DMS153 treated with DMSO at 0.1 percent for 48 hours (cell line): ENCODE measurements around the gene GPR146.
"Not testable (repeated sequence)": the region's sequence is repeated elsewhere in the genome, so short reads cannot be mapped to it uniquely, and the experiment has no call there.

Experiments used
- DNase-seq: peaks from one replicate; lab custom pipeline; 2025; ENCODE audit not compliant: unreplicated experiment; lab: John Stamatoyannopoulos, UW

Gene GPR146

GRCh38 chr7:1074018-1074417, 29.7 kb downstream of the GPR146 start:
- DNase-seq = not testable (repeated sequence)

DNA sequence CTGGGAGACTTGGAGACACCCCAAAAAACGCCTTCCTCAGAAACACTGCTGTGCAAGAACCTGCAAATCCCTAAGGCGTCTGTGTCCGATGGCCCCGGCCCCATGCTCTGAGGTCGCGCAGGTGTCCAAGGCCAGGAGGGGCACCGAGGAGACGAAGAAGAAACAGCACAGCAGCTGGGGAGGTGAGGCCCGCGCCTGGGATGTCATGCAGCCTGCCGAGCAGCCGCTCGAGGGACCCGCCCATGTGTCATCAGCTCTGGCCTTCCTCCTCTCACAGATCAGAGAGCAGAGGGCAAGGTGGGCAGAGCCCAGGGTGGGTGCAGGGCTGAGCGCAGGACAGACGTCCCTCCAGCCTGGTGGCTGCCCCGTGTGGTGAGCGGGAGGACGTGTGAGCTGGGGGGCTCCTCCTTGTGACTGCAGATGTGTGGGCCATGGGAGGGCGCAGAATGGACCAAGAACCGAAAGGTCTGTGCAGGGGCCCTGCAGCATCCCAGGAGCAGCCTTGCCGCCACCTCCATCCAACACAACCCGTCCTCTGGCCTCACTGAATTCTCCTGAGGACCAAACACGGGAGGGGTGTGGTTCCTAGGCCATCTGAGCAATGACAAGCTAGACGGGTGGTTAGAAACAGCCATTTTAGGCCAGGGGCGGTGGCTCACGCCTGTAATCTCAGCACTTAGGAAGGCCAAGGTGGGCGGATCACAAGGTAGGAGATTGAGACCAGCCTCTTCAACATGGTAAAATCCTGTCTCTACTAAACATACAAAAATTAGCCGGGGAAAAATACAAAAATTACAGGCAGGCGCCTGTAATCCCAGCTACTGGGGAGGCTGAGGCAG, 30.5 kb downstream of the GPR146 start:
- no peak for DNase-seq

DNA sequence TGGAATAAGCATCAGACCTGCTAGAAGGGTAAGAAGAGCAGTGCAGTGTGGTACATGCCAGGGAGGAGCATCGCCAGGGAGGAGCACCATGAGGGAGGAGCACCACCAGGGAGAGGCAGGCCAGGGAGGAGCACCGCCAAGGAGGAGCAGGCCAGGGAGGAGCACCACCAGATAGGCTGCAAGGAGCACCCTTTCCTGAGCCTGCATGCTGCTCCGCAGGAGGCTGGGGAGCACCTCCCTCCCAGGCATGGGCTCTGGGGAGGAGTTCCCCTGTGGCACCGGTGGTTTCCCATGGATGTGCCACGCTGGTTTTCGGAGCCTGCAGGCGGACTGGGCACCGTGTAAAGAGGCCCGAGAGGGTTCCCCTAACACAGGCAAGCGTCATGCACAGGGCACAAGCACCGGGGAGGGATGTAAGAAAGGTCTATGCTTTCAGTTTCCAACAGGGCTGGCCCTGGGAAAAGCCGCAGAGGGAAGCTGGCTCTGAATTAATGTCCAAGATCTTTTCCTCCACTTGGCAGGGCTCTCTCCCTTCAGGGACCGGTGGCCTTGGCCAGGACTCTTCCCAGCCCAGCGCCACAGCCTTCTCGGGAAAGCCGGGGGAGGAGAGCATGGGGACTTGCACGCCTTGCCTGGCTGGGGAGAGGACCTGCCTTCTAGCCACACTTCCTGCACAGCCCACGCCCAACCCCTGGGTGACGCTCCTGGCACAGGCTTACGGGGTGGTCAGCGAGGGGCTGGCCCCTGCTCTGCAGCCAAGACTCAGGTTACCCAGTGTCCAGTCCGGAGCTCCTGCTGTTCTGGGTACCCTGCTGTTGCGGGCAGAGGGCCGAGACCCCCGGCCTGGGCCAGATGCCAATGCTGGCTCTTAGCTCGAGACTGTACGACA, 32.1 kb downstream of the GPR146 start:
- DNase-seq = no peak

DNA sequence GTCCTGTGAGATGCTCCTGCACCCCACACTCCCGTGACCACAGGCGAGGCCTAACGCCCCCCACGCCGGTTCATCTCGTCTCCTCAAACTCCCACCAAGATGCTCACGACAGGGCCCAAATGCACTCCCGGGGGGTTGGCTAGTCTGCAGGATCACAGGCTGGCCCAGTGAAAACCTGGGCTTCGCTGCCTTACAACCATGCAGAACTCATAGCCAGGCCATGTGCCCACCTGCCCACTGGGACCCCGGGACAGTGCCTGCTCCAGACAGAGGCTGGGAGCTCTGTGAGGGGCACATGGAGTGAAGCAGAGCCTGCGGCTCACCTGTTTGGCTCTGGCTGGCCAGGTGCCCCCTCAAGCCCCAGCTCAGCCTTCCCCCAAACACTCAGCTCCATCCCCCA, 34.2 kb downstream of the GPR146 start:
- DNase-seq = no peak

GRCh38 chr7:1078985-1079384, 34.6 kb downstream of the GPR146 start:
- DNase-seq = no peak

- no peak for DNase-seq
Observed at GRCh38 chr7:1079546-1079945, 35.2 kb downstream of the GPR146 start.

DNA sequence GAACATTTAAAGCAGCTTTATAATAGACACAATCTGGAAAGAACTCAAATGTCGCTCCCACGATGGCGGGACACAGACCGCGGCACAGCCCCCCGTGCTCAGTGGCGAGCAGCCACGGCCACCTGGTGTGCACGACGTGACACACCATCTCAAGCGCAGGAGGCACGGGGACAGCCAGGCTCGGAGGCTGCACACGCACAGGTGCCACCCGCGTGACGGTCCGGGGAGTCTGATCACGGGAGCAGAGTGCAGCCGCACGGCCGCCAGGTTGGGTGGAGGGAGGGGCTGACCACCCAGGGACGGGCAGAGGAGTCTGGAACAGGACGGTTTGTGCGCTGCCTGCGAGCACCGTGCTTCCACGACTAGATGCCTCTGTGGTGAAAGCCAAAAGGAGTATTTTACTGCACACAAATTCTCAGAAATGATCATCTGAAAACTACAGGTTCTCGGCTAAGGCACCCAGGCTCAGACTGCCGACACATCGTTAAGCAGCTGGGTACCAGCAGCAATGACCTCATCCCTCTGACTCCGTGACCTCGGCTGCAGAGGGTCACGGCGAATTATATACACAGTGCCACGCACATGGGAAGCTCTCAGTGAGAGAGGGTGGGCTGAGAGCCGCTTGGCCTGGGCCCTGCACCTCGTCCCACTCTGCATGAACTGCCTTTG, 36.0 kb downstream of the GPR146 start:
- DNase-seq = no peak

DNA sequence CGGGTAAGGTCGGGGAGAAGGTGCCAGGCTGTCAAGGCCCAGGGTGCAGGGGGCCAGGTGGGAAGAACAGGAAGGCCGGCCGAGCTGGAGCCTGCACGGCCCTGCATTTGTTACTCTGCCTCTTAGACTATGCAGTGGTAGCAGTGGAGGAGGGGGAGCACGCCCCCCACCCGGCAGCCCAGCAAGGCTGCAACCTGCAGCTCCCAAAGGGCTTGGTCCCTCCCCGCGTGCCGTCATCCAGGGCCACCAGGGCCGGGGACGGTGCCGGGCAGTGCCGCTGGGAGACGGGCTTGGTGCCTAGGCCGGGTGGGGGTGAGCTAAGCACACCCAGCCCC, 36.5 kb downstream of the GPR146 start:
- DNase-seq = no peak

DNA sequence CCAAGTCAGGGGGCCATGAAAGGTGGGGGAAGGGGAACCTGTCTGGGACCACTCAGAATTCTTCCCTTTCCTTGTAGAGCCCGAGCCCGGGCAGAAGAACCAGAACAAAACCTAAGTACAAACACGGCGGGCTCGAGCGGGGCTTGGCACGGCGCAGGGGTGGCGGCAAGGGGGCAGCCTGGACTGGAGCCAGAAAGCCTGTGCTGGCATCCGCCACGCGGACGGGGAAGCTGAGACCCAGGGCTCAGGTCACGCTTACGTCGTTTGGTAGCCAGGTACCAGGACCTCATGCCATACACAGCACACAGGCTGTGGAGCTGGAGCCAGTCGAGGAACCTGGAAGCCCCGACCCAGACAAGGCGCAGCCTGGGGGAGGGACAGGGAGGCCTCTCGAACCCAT, 37.0 kb downstream of the GPR146 start:
- DNase-seq = no peak

DNA sequence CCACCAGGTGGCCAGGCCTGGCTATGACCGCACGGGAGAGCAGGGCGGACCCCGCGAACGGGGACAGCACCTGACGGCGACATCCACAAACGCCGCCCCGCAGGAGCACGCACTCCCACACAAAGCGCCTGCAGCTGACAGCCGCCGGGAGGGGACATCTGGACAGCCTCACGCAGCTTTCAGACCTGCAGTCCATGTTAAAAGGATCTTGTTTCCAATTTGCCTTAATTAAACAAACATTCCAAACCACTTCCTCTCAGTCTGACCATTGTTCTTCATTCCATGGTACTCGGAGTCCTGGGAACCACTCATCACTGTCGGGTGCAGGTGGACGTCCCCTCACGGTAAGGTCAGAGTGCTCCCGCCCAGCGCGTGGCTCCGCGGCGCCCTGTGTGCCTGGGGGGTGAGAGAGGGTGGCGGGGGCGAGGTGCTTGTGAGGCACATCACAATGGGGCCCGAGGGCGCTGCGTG, 37.6 kb downstream of the GPR146 start:
- peak; percentile 69 for DNase-seq

- no peak for DNase-seq
Observed at GRCh38 chr7:1083729-1084657, 39.6 kb downstream of the GPR146 start.

DNA sequence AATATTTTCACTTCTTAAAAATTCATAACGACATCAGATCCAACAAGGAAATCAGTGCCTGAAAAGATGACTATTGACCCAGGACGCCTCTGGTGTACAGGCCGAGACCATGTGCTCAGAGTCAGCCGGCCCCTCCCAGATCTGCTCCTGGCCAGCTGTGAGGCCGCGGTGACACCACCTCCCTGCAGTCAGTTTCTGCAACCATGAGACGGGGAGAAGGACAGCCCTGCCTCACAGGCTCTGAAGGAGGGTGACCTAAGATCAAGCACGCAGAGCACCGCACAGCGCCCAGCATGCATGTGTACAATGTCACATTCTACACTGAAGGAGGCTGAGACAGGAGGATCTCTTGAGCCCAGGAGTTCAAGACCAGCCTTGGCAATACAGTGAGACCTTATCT, 40.9 kb downstream of the GPR146 start:
- DNase-seq = no peak

GRCh38 chr7:1085910-1086421, 41.6 kb downstream of the GPR146 start:
- DNase-seq = no peak

DNA sequence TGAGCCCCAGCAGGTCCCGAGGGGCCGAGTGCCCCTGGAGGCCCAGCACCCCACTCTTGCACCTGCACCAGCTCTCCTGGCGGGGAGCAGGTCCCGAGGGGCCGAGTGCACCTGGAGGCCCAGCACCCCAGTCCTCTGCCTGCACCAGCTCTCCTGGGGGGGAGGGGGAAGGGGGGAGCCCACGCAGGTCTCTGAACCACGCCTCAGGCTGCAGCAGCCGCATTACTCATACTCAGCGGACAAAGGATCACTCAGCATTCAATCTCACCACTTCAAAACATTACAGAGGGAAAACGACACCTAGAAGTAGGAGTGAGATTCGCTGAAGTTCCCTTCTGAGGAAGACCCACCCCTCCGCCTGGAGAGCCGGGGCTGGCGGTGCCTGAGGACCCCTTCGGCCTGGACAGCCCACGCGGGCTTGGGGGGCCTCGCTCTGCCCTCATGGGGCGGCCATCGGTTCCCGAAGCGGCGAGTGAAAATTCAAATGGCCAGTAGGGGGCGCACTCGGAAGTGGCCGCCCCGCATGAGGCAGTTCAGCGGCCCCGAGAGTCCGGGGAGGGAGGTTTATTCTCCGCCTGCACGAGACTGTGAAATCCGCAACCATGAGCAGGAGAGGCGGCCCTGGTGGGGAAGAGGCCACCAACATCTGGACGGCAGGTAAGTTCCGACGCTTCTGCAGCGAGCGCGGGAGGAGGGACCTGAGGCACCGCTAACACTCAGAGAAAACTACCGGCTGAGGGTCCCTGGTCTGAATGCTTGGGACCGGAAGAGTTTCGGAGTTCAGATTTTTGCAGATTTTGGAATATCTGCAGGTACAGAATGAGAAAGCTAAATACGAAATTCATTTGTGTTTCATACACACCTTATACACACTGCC, 42.5 kb downstream of the GPR146 start:
- DNase-seq = no peak

- DNase-seq = no peak
Observed at GRCh38 chr7:1087465-1087814, 43.1 kb downstream of the GPR146 start.

- no peak for DNase-seq
Observed at GRCh38 chr7:1087952-1088920, 43.9 kb downstream of the GPR146 start, which contains the start of gene GPER1. TSS of gene GPER1 (plus strand) at chr7:1088113. CDS start at chr7:1091729, 3,616 bp downstream.

- no peak for DNase-seq
Observed at GRCh38 chr7:1090236-1090635, 45.9 kb downstream of the GPR146 start.
